Neutrophil (primary cell): Measurements from ENCODE around the gene COMMD8.

Source experiments
- H3K27ac ChIP-seq: fragments of 200-600 bp; sonication (generic); 2 replicates; pipeline ENCODE4 v1.5.1; 2016; ENCODE audit warnings: mild to moderate bottlenecking, moderate library complexity
- H3K27me3 ChIP-seq: fragments of 200-600 bp; sonication (generic); 2 replicates; pipeline ENCODE4 v1.6.0; 2016; ENCODE audit warnings: mild to moderate bottlenecking
- H3K36me3 ChIP-seq: fragments of 200-600 bp; sonication (generic); 2 replicates; pipeline ENCODE4 v1.5.1; 2017
- H3K4me1 ChIP-seq, 2 experiments: fragments of 200-600 bp in 1 of 2; sonication (generic) in 1 of 2; 1 replicate in 1 of 2; 2 replicates in 1 of 2; pipeline versions ENCODE4 v1.5.1 to v1.6.1; 2013 to 2016; ENCODE audit warnings: low read depth in 1 of 2, low read length in 1 of 2, mild to moderate bottlenecking in 1 of 2, moderate library complexity in 1 of 2; ENCODE audit not compliant: control insufficient read depth in 1 of 2, insufficient read depth in 1 of 2
- H3K4me3 ChIP-seq, 2 experiments: fragments of 200-600 bp in 1 of 2; sonication (generic) in 1 of 2; 1 replicate in 1 of 2; 2 replicates in 1 of 2; pipeline ENCODE4 v1.5.1; 2013 to 2016; ENCODE audit warnings: low read depth in 1 of 2, low read length in 1 of 2, mild to moderate bottlenecking in 1 of 2, moderate library complexity in 1 of 2
- H3K9me3 ChIP-seq: fragments of 200-600 bp; sonication (generic); 2 replicates; pipeline ENCODE4 v1.5.1; 2016
- TF ChIP-seq, protein P1 (sequence below): fragments of 200-600 bp; sonication (generic); IDR thresholded peaks from 2 replicates; pipeline ENCODE4 v1.5.1; 2016; ENCODE audit warnings: antibody characterized with exemption

The COMMD8 gene

GRCh38 chr4:47499700-47500099 lies 36.2 kb upstream of the COMMD8 start:
- Histone ChIP-seq H3K36me3 (no peaks in the 10 kb centered on the region), H3K4me3 (no peak overlapping the region), H3K27ac (no peak overlapping the region)

GRCh38 chr4:47498899-47499298 lies 35.4 kb upstream of the COMMD8 start:
- H3K4me1 ChIP-seq = no peaks in the 10 kb centered on the region
- no peak overlapping the region for H3K4me3 ChIP-seq
- no peaks in the 10 kb centered on the region for H3K36me3 ChIP-seq
- H3K27me3 ChIP-seq = no peaks in the 10 kb centered on the region
- H3K9me3 ChIP-seq = no peaks in the 10 kb centered on the region
- TF ChIP-seq, protein P1, sequence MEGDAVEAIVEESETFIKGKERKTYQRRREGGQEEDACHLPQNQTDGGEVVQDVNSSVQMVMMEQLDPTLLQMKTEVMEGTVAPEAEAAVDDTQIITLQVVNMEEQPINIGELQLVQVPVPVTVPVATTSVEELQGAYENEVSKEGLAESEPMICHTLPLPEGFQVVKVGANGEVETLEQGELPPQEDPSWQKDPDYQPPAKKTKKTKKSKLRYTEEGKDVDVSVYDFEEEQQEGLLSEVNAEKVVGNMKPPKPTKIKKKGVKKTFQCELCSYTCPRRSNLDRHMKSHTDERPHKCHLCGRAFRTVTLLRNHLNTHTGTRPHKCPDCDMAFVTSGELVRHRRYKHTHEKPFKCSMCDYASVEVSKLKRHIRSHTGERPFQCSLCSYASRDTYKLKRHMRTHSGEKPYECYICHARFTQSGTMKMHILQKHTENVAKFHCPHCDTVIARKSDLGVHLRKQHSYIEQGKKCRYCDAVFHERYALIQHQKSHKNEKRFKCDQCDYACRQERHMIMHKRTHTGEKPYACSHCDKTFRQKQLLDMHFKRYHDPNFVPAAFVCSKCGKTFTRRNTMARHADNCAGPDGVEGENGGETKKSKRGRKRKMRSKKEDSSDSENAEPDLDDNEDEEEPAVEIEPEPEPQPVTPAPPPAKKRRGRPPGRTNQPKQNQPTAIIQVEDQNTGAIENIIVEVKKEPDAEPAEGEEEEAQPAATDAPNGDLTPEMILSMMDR = no peak
- H3K27ac ChIP-seq = no peak overlapping the region

More at GRCh38 chr4:47499700-47500099, 36.2 kb upstream of the COMMD8 start:
- H3K4me1 ChIP-seq = no peaks in the 10 kb centered on the region
- H3K27me3 ChIP-seq = no peaks in the 10 kb centered on the region
- H3K9me3 ChIP-seq = no peaks in the 10 kb centered on the region
- TF ChIP-seq, protein P1 = no peak

GRCh38 chr4:47494124-47494430 lies 30.6 kb upstream of the COMMD8 start:
- Histone ChIP-seq H3K36me3 (no peaks in the 10 kb centered on the region), H3K4me3 (no peak overlapping the region), H3K4me1 (no peaks in the 10 kb centered on the region), H3K27me3 (no peaks in the 10 kb centered on the region), H3K9me3 (no peaks in the 10 kb centered on the region), H3K27ac (no peak overlapping the region)
- TF ChIP-seq, protein P1 = no peak

- Histone ChIP-seq H3K27ac (no peak overlapping the region), H3K27me3 (no peaks in the 10 kb centered on the region), H3K9me3 (no peaks in the 10 kb centered on the region), H3K4me1 (no peaks in the 10 kb centered on the region), H3K36me3 (no peaks in the 10 kb centered on the region), H3K4me3 (no peak overlapping the region)
- TF ChIP-seq, protein P1 = no peak
Observed at GRCh38 chr4:47493238-47494123, 30.0 kb upstream of the COMMD8 start.

GRCh38 chr4:47490550-47490949 lies 27.0 kb upstream of the COMMD8 start:
- H3K27me3 ChIP-seq = no peaks in the 10 kb centered on the region
- H3K27ac ChIP-seq = no peak overlapping the region
- peaks cover 8 to 9% of the 10 kb centered on the region in 2 experiments for H3K4me1 ChIP-seq
- no peak overlapping the region for H3K4me3 ChIP-seq
- H3K36me3 ChIP-seq = no peaks in the 10 kb centered on the region
- TF ChIP-seq, protein P1 = no peak
- no peaks in the 10 kb centered on the region for H3K9me3 ChIP-seq
